ENCODE measurements around the gene ZNF571. TPM values are rescaled to one million over a fixed set of nuclear protein-coding genes. Genes with fewer than 3 reads are reported as not detected.
A peak's percentile ranks its signal among the peaks of the same experiment; 100 is the strongest.

ZNF571 gene
- 5.3 and 6.2 TPM in 2 replicates for total RNA-seq
- long read RNA-seq, partial matches to known transcripts = 7 of 14 reads
- long read RNA-seq, other reads (novel, unspliced or antisense) = 3 of 14 reads

DNA sequence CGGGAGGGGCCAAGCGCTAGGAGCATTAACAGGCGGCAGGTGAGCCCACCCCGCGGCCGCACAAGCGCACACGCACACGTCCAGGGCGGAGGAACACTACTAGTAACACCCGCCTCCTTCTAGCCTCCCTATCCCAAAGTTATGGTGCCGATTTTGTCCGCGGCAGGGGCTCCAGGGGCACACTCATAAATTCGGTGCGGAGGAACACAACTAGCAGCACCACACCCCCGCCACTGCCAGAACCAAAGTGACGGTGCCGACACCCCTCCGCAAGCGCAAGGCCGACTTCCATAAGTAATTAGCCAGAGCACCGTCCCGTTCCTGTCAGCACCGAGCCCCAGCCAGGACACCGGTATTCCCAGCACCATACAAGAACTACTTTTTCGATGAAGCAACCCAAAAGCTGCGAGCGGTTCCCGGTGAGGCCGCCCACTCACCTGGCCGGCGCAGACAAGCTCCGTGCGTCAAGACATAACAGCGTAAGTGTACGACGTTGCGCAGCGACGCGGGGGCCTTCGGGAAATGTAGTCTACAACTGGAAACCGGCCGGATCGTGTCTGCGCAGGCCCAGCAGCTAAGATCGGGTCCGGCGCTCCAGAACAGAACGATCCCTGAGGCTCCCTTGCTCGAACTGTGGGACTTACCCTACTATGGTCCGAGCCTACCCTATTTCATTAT lies at the start of gene ZNF571, which contains the start of gene ZNF540:
Gene ZNF571 (minus strand): TSS at position 489 of the 678 bp plus-strand sequence. CDS start 8,116 bp downstream, outside the sequence.
Gene ZNF540 (plus strand): TSS at position 573 of the 678 bp plus-strand sequence. CDS start 3,572 bp downstream, outside the sequence.
- TF ChIP-seq, protein P1, sequence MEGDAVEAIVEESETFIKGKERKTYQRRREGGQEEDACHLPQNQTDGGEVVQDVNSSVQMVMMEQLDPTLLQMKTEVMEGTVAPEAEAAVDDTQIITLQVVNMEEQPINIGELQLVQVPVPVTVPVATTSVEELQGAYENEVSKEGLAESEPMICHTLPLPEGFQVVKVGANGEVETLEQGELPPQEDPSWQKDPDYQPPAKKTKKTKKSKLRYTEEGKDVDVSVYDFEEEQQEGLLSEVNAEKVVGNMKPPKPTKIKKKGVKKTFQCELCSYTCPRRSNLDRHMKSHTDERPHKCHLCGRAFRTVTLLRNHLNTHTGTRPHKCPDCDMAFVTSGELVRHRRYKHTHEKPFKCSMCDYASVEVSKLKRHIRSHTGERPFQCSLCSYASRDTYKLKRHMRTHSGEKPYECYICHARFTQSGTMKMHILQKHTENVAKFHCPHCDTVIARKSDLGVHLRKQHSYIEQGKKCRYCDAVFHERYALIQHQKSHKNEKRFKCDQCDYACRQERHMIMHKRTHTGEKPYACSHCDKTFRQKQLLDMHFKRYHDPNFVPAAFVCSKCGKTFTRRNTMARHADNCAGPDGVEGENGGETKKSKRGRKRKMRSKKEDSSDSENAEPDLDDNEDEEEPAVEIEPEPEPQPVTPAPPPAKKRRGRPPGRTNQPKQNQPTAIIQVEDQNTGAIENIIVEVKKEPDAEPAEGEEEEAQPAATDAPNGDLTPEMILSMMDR (conservative IDR thresholded peaks at IDR 0.05) = no peak
- DNase-seq (ENCODE audit: low read depth, low spot score) = peak; percentile 73
- H3K27me3 Mint-ChIP-seq (ENCODE audit: low read depth) = peaks cover 14% of the 10 kb centered on the region
- H3K9me3 Mint-ChIP-seq = peaks cover 7% of the 10 kb centered on the region
- H3K4me1 Mint-ChIP-seq = peaks cover 25% of the 10 kb centered on the region
- peak within 1 kb of the TSS; percentile 96 for H3K4me3 Mint-ChIP-seq
- H3K36me3 Mint-ChIP-seq (ENCODE audit: low read depth) = peaks cover 17% of the 10 kb centered on the region
- H3K27ac Mint-ChIP-seq (ENCODE audit: unreplicated experiment) = peak within 1 kb of the TSS; percentile 81

DNA sequence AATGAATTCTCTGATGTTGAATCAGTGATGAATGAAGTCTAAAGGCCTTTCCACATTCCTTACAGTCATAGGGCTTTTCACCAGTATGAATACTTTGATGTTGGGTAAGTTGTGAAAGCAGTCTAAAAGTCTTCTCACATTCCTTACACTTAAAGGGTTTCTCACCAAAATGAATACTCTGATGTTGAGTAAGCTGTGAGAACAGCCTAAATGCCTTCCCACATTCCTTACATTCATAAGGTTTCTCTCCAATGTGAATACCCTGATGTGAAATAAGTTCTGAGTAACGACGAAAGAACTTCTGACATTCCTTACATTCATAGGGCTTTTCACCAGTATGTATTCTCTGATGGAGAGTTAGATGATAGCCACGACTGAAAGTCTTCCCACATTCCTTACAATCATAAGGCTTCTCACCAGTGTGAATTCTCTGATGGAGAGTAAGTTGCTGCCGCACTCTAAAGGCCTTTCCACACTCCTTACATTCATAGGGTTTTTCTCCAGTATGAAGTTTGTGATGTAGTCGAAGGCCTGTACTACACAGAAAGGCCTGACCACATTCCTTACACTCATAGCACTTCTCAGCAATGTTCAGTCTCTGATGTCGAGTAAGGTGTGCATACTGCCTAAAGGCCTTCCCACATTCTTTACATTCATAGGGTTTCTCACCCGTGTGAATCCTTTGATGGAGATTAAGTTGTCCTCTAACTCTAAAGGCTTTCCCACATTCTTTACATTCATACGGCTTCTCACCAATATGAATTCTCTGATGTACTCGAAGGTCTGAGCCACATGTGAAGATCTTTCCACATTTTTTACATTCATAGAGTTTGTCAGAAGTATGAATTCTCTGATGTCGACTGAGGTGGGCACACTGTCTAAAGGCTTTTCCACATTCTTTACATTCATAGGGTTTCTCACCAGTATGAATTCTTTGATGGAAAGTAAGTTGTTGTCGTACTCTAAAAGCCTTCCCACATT lies 40.8 kb upstream of the ZNF571 start:
- H3K9me3 Mint-ChIP-seq = peaks cover 28% of the 10 kb centered on the region
- peaks cover 66% of the 10 kb centered on the region for H3K36me3 Mint-ChIP-seq (ENCODE audit: low read depth)
- H3K27ac Mint-ChIP-seq (ENCODE audit: unreplicated experiment) = no peak overlapping the region
- no peak overlapping the region for H3K4me3 Mint-ChIP-seq
- DNase-seq (ENCODE audit: low read depth, low spot score) = no peak
- H3K27me3 Mint-ChIP-seq (ENCODE audit: low read depth) = no peaks in the 10 kb centered on the region
- no peaks in the 10 kb centered on the region for H3K4me1 Mint-ChIP-seq
- TF ChIP-seq, protein P1 (conservative IDR thresholded peaks at IDR 0.05) = no peak

DNA sequence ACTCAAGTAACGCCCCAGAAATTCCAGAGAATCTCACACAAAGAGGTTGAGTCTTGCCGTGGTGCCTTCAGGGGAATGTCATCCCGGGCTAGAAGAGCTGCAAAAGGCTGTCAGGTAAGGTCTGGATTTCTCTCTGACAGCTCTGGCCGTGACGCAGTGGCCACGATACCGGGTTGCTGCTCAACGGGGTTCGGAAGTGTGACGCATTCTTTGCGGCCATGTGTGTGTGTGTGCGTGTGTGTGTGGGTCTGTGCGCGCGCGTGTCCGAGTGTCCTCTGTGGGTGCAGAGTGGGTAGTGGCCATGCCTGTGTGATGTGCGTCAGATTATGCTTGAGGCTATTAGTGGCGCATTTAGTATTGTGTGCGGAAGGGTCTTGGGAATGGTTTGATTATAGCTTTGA lies 390 bp upstream of the ZNF571 start:
- Mint-ChIP-seq H3K9me3 (peaks cover 7% of the 10 kb centered on the region), H3K27me3 (ENCODE audit: low read depth) (peaks cover 14% of the 10 kb centered on the region), H3K36me3 (ENCODE audit: low read depth) (peaks cover 17% of the 10 kb centered on the region), H3K4me3 (peak overlapping the region; percentile 96), H3K27ac (ENCODE audit: unreplicated experiment) (peak overlapping the region; percentile 81), H3K4me1 (peaks cover 25% of the 10 kb centered on the region)
- TF ChIP-seq, protein P1 (conservative IDR thresholded peaks at IDR 0.05) = no peak
- no peak for DNase-seq (ENCODE audit: low read depth, low spot score)

DNA sequence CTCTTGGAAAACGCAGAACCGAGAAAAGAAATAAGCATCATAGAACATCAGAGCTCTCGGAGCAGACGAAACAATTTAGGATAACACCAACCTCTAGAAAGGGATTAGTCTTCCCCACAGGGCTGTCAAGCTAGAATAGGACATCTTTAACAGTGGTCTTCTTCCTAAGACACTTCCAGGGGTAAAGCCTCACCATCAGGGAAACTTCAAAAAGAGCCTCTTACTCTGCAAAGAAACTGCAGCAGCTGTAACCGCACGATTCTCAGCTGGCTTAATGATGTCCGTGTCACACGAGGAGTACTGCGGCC lies 642 bp downstream of the ZNF571 start:
- peaks cover 20% of the 10 kb centered on the region for H3K36me3 Mint-ChIP-seq (ENCODE audit: low read depth)
- peak overlapping the region; percentile 96 for H3K4me3 Mint-ChIP-seq
- peaks cover 7% of the 10 kb centered on the region for H3K9me3 Mint-ChIP-seq
- TF ChIP-seq, protein P1 (conservative IDR thresholded peaks at IDR 0.05) = no peak
- H3K27ac Mint-ChIP-seq (ENCODE audit: unreplicated experiment) = peak overlapping the region; percentile 81
- H3K27me3 Mint-ChIP-seq (ENCODE audit: low read depth) = peaks cover 14% of the 10 kb centered on the region
- DNase-seq (ENCODE audit: low read depth, low spot score) = peak; percentile 1
- H3K4me1 Mint-ChIP-seq = peaks cover 25% of the 10 kb centered on the region

DNA sequence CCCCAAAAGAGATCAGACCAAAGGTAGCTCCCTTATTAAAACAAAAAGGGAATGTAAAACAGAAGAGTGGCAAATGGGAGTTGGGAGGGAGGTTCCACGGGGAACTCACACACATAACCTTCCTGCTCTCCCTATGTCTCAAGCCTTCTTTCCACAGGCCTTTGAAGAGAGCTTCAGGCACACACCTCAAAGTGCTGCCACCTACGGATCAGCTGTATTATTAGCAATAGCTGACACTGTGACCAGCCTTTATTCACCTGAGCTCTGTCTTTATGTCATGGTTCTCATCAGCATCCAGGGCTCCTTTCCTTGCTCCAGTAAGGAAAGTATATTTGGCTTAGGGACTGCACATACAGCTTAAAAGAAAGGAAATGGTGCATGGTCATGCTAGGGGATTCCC lies 11.3 kb downstream of the ZNF571 start:
- Mint-ChIP-seq H3K4me3 (no peak overlapping the region), H3K4me1 (no peaks in the 10 kb centered on the region), H3K27me3 (ENCODE audit: low read depth) (no peaks in the 10 kb centered on the region), H3K36me3 (ENCODE audit: low read depth) (peaks cover 61% of the 10 kb centered on the region), H3K9me3 (peaks cover 33% of the 10 kb centered on the region), H3K27ac (ENCODE audit: unreplicated experiment) (no peak overlapping the region)
- no peak for DNase-seq (ENCODE audit: low read depth, low spot score)
- TF ChIP-seq, protein P1 (conservative IDR thresholded peaks at IDR 0.05) = no peak
